Right lobe of liver (tissue), 6 donors: ENCODE measurements around the gene ZDHHC22. TPM values are rescaled to one million over a fixed set of nuclear protein-coding genes. Genes with fewer than 3 reads are reported as not detected.

Experiments used
- ATAC-seq, 4 donors: fragments of 200-7000 bp; cut with Tn5 transposase; one replicate each; pipeline ENCODE4 v1.9.1; 2020; ENCODE audit warnings: mild to moderate bottlenecking in 4 of 4, moderate library complexity in 4 of 4
- DNase-seq, 3 donors: peaks; one replicate each; pipeline ENCODE4 v3.0.0-alpha.2; 2020
- H3K27ac ChIP-seq, 3 donors: fragments of 200-600 bp; one replicate each; pipeline ENCODE4 v1.8.0; 2022
- H3K27me3 ChIP-seq, 2 donors: fragments of 200-600 bp; one replicate each; pipeline ENCODE4 v1.8.0; 2022
- H3K36me3 ChIP-seq, 4 donors: fragments of 200-600 bp; sonication (generic) in 1 of 4; one replicate each; pipeline versions ENCODE4 v1.5.1 to v1.8.0; 2017 to 2022; ENCODE audit warnings: control low read depth in 1 of 4
- H3K4me1 ChIP-seq, 4 donors: fragments of 200-600 bp; sonication (generic) in 1 of 4; one replicate each; pipeline versions ENCODE4 v1.5.1 to v1.8.0; 2017 to 2022; ENCODE audit warnings: control low read depth in 1 of 4
- H3K4me3 ChIP-seq, 3 donors: fragments of 200-600 bp; one replicate each; pipeline ENCODE4 v1.8.0; 2022
- H3K9me3 ChIP-seq, 4 donors: fragments of 200-600 bp; sonication (generic) in 1 of 4; one replicate each; pipeline versions ENCODE4 v1.5.1 to v1.8.0; 2017 to 2022; ENCODE audit warnings: control low read depth in 1 of 4
- POLR2A ChIP-seq: fragments of 450-650 bp; IDR thresholded peaks from one replicate; pipeline ENCODE4 v1.6.1; 2017; ENCODE audit warnings: antibody characterized with exemption, mild to moderate bottlenecking
- WGBS: methylation state at CpG from one replicate; pipeline ENCODE4 v1.1.6; 2018; ENCODE audit warnings: low coverage, low lambda C conversion rate; ENCODE audit not compliant: insufficient coverage; ENCODE audit errors: missing lambda C conversion rate; 5-methylcytosine and 5-hydroxymethylcytosine counted together
- intact Hi-C, 2 donors: fragments of 100-400 bp; cut with DNase I; formaldehyde crosslinking; loops; one replicate each; pipeline versions ENCODE4 v1.11.2 to v1.14.1; 2022
- total RNA-seq, 6 experiments: library from RNA; depleted of rRNA in 2 of 6; stranded (reverse); fragments of >200 nt in 2 of 6; fragmentation: NEBNext Ultra II Directional in 3 of 6; extraction: Animal tissue kit (Norgen Biotek cat#: 25700) in 3 of 6; gene quantifications; one replicate each; pipeline versions ENCODE4 v1.1.0 to v1.2.4, GENCODE V29; 2016 to 2023
- TF ChIP-seq, protein P1 (sequence below), 4 donors: fragments of 200-600 bp in 3 of 4; fragments of 450-650 bp in 1 of 4; IDR thresholded peaks; one replicate each; pipeline versions ENCODE4 v1.5.1 to v1.8.0; 2016 to 2022; ENCODE audit warnings: antibody characterized with exemption in 4 of 4, mild to moderate bottlenecking in 2 of 4
- donor health status: DM: no; HTN: yes; CAD: no.
- donor health status: DM: no; HTN: no; CAD: no.
- donor health status: DM: no; HTN: no; CAD: no.
- donor health status: DM: no; HTN: yes; CAD: no.
- donor health status: DM: no; HTN: yes; CAD: no.

The ZDHHC22 gene
- total RNA-seq, 6 experiments from 2014 or later: not detected

DNA sequence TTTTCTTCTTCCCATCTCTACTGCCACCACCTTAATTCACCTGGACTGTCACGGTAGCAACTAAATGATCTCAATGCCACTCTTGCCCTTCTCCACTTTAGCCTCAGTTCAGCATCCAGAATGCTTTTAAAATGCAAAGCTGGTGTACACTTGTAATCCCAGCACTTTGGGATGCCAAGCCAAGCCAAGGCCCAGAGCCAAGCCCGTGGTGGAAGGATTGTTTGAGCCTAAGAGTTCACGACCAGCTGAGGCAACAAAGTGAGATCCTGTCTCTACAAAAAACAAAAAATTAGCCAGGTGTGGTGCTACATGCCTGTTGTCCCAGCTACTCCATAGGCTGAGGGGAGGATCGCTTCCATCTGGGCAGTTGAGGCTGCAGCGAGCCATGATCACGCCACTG lies 37.6 kb downstream of the ZDHHC22 start:
- intact Hi-C loops: no loop called here

DNA sequence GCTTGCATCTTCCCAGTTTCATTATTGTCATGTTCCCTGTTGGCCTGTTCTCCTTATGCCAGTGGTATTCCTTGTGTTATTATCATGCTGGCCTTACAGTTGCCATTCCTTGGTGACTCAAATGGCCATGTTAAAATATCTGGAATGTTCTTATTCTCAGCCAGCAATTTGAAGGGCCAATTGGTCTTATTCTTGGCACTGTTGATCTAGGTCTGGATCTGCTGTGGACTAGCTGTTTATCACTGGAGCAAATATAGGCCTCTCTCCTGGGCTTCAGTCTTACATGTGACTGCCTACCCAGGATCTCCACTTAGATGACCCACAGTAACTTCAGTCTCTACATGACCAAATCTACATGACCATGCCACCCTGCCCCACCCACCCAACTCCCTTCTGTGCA lies 38.1 kb downstream of the ZDHHC22 start:
- no peak overlapping the region for H3K4me3 ChIP-seq
- no peaks in the 10 kb centered on the region for H3K9me3 ChIP-seq
- no peak for TF ChIP-seq POLR2A
- TF ChIP-seq, protein P1, sequence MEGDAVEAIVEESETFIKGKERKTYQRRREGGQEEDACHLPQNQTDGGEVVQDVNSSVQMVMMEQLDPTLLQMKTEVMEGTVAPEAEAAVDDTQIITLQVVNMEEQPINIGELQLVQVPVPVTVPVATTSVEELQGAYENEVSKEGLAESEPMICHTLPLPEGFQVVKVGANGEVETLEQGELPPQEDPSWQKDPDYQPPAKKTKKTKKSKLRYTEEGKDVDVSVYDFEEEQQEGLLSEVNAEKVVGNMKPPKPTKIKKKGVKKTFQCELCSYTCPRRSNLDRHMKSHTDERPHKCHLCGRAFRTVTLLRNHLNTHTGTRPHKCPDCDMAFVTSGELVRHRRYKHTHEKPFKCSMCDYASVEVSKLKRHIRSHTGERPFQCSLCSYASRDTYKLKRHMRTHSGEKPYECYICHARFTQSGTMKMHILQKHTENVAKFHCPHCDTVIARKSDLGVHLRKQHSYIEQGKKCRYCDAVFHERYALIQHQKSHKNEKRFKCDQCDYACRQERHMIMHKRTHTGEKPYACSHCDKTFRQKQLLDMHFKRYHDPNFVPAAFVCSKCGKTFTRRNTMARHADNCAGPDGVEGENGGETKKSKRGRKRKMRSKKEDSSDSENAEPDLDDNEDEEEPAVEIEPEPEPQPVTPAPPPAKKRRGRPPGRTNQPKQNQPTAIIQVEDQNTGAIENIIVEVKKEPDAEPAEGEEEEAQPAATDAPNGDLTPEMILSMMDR (IDR thresholded peaks at IDR 0.05): no peak
- no peak for DNase-seq
- no peak overlapping the region for H3K27ac ChIP-seq
- no peak for ATAC-seq
- peaks cover 0 to 12% (median 2%) of the 10 kb centered on the region in 4 donors for H3K4me1 ChIP-seq
- H3K36me3 ChIP-seq: peaks cover 0 to 19% (median 7%) of the 10 kb centered on the region in 4 donors
- intact Hi-C loops: no loop called here
- no peaks in the 10 kb centered on the region for H3K27me3 ChIP-seq

More for the DNA sequence above, 37.6 kb downstream of the ZDHHC22 start:
- H3K9me3 ChIP-seq: no peaks in the 10 kb centered on the region
- H3K27me3 ChIP-seq: no peaks in the 10 kb centered on the region
- H3K27ac ChIP-seq: no peak overlapping the region
- ATAC-seq: peak in 2 of 4 donors; percentile 56 to 69
- peaks cover 0 to 19% (median 7%) of the 10 kb centered on the region in 4 donors for H3K36me3 ChIP-seq
- H3K4me3 ChIP-seq: no peak overlapping the region
- H3K4me1 ChIP-seq: peaks cover 0 to 11% (median 2%) of the 10 kb centered on the region in 4 donors
- WGBS: 77% methylated on average over 6 of the region's 6 CpGs
- no peak for TF ChIP-seq POLR2A
- TF ChIP-seq, protein P1 (IDR thresholded peaks at IDR 0.05): no peak
- DNase-seq: peak in 1 of 3 donors; percentile 62

DNA sequence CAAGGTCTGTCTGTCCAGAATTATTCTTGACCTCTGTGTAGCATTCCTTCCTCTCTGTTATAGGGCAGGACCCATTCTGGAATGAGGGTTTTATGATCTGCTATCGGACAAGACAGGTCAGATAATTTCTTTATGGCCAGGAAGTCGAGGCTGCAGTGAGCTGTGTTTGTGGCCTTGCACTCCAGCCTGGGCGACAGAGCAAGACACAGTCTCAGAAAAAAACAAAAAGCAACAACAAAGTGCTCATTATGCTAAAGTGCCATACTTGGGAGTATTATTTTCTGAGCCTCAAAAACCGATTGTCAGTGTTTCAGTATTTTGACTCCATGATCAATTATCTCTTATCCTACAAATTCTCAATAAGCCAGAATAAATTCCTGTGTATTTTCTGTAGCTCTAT lies 39.4 kb downstream of the ZDHHC22 start:
- Histone ChIP-seq H3K36me3 (peaks cover 0 to 15% (median 6%) of the 10 kb centered on the region in 4 donors), H3K27me3 (no peaks in the 10 kb centered on the region), H3K4me3 (no peak overlapping the region), H3K27ac (no peak overlapping the region), H3K4me1 (peaks cover 0 to 13% (median 2%) of the 10 kb centered on the region in 4 donors), H3K9me3 (no peaks in the 10 kb centered on the region)
- DNase-seq (no peak), ATAC-seq (no peak)
- intact Hi-C loops: no loop called here
- 73% methylated on average over 3 of the region's 4 CpGs for WGBS
- no peak for TF ChIP-seq POLR2A
- TF ChIP-seq, protein P1 (IDR thresholded peaks at IDR 0.05): no peak

DNA sequence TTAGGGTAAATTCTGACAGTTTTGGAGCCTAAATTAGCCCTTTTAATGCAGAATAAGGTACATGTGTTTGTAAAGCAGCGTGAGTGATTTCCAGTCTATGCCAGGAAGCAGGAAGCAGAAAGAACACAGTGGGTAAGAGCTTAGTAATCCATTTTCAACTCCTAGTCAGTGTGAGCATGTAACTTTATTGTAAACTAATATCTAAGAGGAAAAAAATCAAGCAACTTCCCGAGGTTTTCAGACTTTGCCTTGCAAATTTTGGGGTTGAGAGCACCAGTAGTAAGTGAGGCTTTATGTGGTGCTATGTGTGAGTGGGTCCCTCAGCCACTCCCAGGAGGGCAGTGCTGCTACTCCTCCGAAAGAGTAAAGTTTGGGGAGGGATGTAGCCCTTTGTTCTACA lies 40.6 kb downstream of the ZDHHC22 start:
- no peak overlapping the region for H3K27ac ChIP-seq
- peaks cover 0 to 23% (median 5%) of the 10 kb centered on the region in 4 donors for H3K4me1 ChIP-seq
- H3K36me3 ChIP-seq: peaks cover 0 to 5% (median 1%) of the 10 kb centered on the region in 4 donors
- no peaks in the 10 kb centered on the region for H3K9me3 ChIP-seq
- no peak for DNase-seq
- intact Hi-C loops: no loop called here
- TF ChIP-seq, protein P1 (IDR thresholded peaks at IDR 0.05): no peak
- no peak for TF ChIP-seq POLR2A
- H3K27me3 ChIP-seq: no peaks in the 10 kb centered on the region
- 53% methylated on average over 2 of the region's 3 CpGs for whole genome bisulfite sequencing
- no peak for ATAC-seq
- H3K4me3 ChIP-seq: no peak overlapping the region
